T-helper 17 cell (primary cell): ENCODE measurements around the gene STARD4. TPM values are rescaled to one million over a fixed set of nuclear protein-coding genes. Genes with fewer than 3 reads are reported as not detected.

Experiments
- ATAC-seq: fragments of 150-1000 bp; cut with Tn5 transposase; 2 replicates; pipeline ENCODE4 v1.10.0; 2021; ENCODE audit warnings: mild to moderate bottlenecking, moderate library complexity
- DNase-seq, 3 donors: peaks; one replicate each; pipeline versions ENCODE4 v3.0.0 to v3.0.0-alpha.2; 2020 to 2021
- H3K9me3 ChIP-seq: one replicate; pipeline ENCODE4 v1.7.0; 2013; ENCODE audit warnings: low read length, mild to moderate bottlenecking; ENCODE audit not compliant: control insufficient read depth, poor library complexity, severe bottlenecking
- H3K27ac Mint-ChIP-seq: one replicate; pipeline ENCODE4 v1.8.0; 2022; ENCODE audit warnings: mild to moderate bottlenecking, moderate library complexity, mixed read lengths
- H3K27me3 Mint-ChIP-seq: one replicate; pipeline ENCODE4 v1.8.0; 2022; ENCODE audit warnings: mixed read lengths
- H3K36me3 Mint-ChIP-seq: one replicate; pipeline ENCODE4 v1.8.0; 2022; ENCODE audit warnings: low read depth, mixed read lengths
- H3K4me1 Mint-ChIP-seq: one replicate; pipeline ENCODE4 v1.8.0; 2022; ENCODE audit warnings: mild to moderate bottlenecking, mixed read lengths
- H3K4me3 Mint-ChIP-seq: one replicate; pipeline ENCODE4 v1.8.0; 2022; ENCODE audit warnings: mild to moderate bottlenecking, moderate library complexity, mixed read lengths
- total RNA-seq, 4 donors: library from RNA in 2 of 4; stranded (reverse) in 2 of 4; gene quantifications; one replicate each; pipeline ENCODE4 v1.2.3 and lab custom pipeline; 2022 to 2026

Gene STARD4
- total RNA-seq, 2 donors from 2014 or later, result 18.8 to 29.9 TPM

GRCh38 chr5:111511831-111512374, 432 bp downstream of the STARD4 start:
- peak overlapping the region; percentile 96 for H3K27ac Mint-ChIP-seq
- H3K27me3 Mint-ChIP-seq, result no peaks in the 10 kb centered on the region
- H3K9me3 ChIP-seq, result no peaks in the 10 kb centered on the region
- peak; percentile 0 for ATAC-seq
- peak overlapping the region; percentile 99 for H3K4me3 Mint-ChIP-seq
- no peak for DNase-seq
- peaks cover 30% of the 10 kb centered on the region for H3K4me1 Mint-ChIP-seq
- peaks cover 5% of the 10 kb centered on the region for H3K36me3 Mint-ChIP-seq

GRCh38 chr5:111511174-111511830, 1.0 kb downstream of the STARD4 start:
- Mint-ChIP-seq H3K27ac (peak overlapping the region; percentile 96), H3K36me3 (peaks cover 5% of the 10 kb centered on the region), H3K4me1 (peaks cover 30% of the 10 kb centered on the region), H3K27me3 (no peaks in the 10 kb centered on the region), H3K4me3 (peak overlapping the region; percentile 99)
- ATAC-seq (no peak), DNase-seq (no peak)
- H3K9me3 ChIP-seq, result no peaks in the 10 kb centered on the region

GRCh38 chr5:111509119-111509518, 3.2 kb downstream of the STARD4 start:
- H3K4me3 Mint-ChIP-seq, result no peak overlapping the region
- DNase-seq, result no peak
- ATAC-seq, result no peak
- H3K27me3 Mint-ChIP-seq, result no peaks in the 10 kb centered on the region
- no peak overlapping the region for H3K27ac Mint-ChIP-seq
- H3K4me1 Mint-ChIP-seq, result peaks cover 30% of the 10 kb centered on the region
- H3K36me3 Mint-ChIP-seq, result peaks cover 5% of the 10 kb centered on the region
- H3K9me3 ChIP-seq, result no peaks in the 10 kb centered on the region

- no peaks in the 10 kb centered on the region for H3K9me3 ChIP-seq
- Mint-ChIP-seq H3K4me1 (peaks cover 26% of the 10 kb centered on the region), H3K27ac (peak overlapping the region; percentile 63), H3K36me3 (peaks cover 2% of the 10 kb centered on the region), H3K4me3 (no peak overlapping the region), H3K27me3 (no peaks in the 10 kb centered on the region)
- DNase-seq, result no peak
- ATAC-seq, result no peak
These were observed 5.1 kb downstream of the STARD4 start for GRCh38 chr5:111507276-111507675.

- H3K4me1 Mint-ChIP-seq, result peaks cover 20% of the 10 kb centered on the region
These were observed 7.2 kb downstream of the STARD4 start for GRCh38 chr5:111505096-111505495.

GRCh38 chr5:111502956-111503355, 9.4 kb downstream of the STARD4 start:
- Mint-ChIP-seq H3K27ac (no peak overlapping the region), H3K4me1 (peaks cover 11% of the 10 kb centered on the region), H3K27me3 (no peaks in the 10 kb centered on the region), H3K4me3 (no peak overlapping the region), H3K36me3 (no peaks in the 10 kb centered on the region)
- ATAC-seq (no peak), DNase-seq (no peak)
- no peaks in the 10 kb centered on the region for H3K9me3 ChIP-seq

More at GRCh38 chr5:111505096-111505495, 7.2 kb downstream of the STARD4 start:
- no peaks in the 10 kb centered on the region for H3K36me3 Mint-ChIP-seq
- ATAC-seq (no peak), DNase-seq (no peak)
- H3K27me3 Mint-ChIP-seq, result no peaks in the 10 kb centered on the region
- H3K27ac Mint-ChIP-seq, result no peak overlapping the region
- no peaks in the 10 kb centered on the region for H3K9me3 ChIP-seq
- H3K4me3 Mint-ChIP-seq, result no peak overlapping the region

- no peak for ATAC-seq
- DNase-seq, result no peak
- Mint-ChIP-seq H3K36me3 (peaks cover 3% of the 10 kb centered on the region), H3K27me3 (no peaks in the 10 kb centered on the region), H3K27ac (peak overlapping the region; percentile 53), H3K4me3 (no peak overlapping the region), H3K4me1 (peaks cover 5% of the 10 kb centered on the region)
- H3K9me3 ChIP-seq, result no peaks in the 10 kb centered on the region
These were observed 14.0 kb downstream of the STARD4 start for GRCh38 chr5:111498346-111498745.

- DNase-seq, result no peak
- no peaks in the 10 kb centered on the region for H3K9me3 ChIP-seq
- no peak for ATAC-seq
- Mint-ChIP-seq H3K27ac (no peak overlapping the region), H3K4me3 (no peak overlapping the region), H3K4me1 (peaks cover 8% of the 10 kb centered on the region), H3K36me3 (peaks cover 5% of the 10 kb centered on the region), H3K27me3 (no peaks in the 10 kb centered on the region)
These were observed 17.2 kb downstream of the STARD4 start for GRCh38 chr5:111495159-111495558.

GRCh38 chr5:111494355-111494999, 17.9 kb downstream of the STARD4 start:
- Mint-ChIP-seq H3K4me1 (peaks cover 8% of the 10 kb centered on the region), H3K4me3 (no peak overlapping the region), H3K36me3 (peaks cover 5% of the 10 kb centered on the region), H3K27me3 (no peaks in the 10 kb centered on the region), H3K27ac (peak overlapping the region; percentile 47)
- no peak for DNase-seq
- H3K9me3 ChIP-seq, result no peaks in the 10 kb centered on the region
- ATAC-seq, result no peak

- ATAC-seq (no peak), DNase-seq (no peak)
- peaks cover 5% of the 10 kb centered on the region for H3K36me3 Mint-ChIP-seq
- no peaks in the 10 kb centered on the region for H3K9me3 ChIP-seq
- no peak overlapping the region for H3K4me3 Mint-ChIP-seq
- H3K27ac Mint-ChIP-seq, result peak overlapping the region; percentile 47
- peaks cover 8% of the 10 kb centered on the region for H3K4me1 Mint-ChIP-seq
- no peaks in the 10 kb centered on the region for H3K27me3 Mint-ChIP-seq
These were observed 19.3 kb downstream of the STARD4 start for GRCh38 chr5:111493031-111493430.

GRCh38 chr5:111488353-111488752, 24.0 kb downstream of the STARD4 start:
- peaks cover 9% of the 10 kb centered on the region for H3K36me3 Mint-ChIP-seq
- no peak overlapping the region for H3K27ac Mint-ChIP-seq
- peaks cover 3% of the 10 kb centered on the region for H3K4me1 Mint-ChIP-seq
- no peak overlapping the region for H3K4me3 Mint-ChIP-seq
- no peak for DNase-seq
- H3K9me3 ChIP-seq, result no peaks in the 10 kb centered on the region
- no peaks in the 10 kb centered on the region for H3K27me3 Mint-ChIP-seq
- no peak for ATAC-seq

GRCh38 chr5:111486926-111487325, 25.4 kb downstream of the STARD4 start:
- H3K4me1 Mint-ChIP-seq, result no peaks in the 10 kb centered on the region
- H3K27ac Mint-ChIP-seq, result no peak overlapping the region
- H3K4me3 Mint-ChIP-seq, result no peak overlapping the region
- ATAC-seq (no peak), DNase-seq (no peak)
- H3K36me3 Mint-ChIP-seq, result peaks cover 7% of the 10 kb centered on the region
- H3K9me3 ChIP-seq, result no peaks in the 10 kb centered on the region
- H3K27me3 Mint-ChIP-seq, result no peaks in the 10 kb centered on the region

GRCh38 chr5:111486055-111486454, 26.3 kb downstream of the STARD4 start:
- no peaks in the 10 kb centered on the region for H3K9me3 ChIP-seq
- H3K27ac Mint-ChIP-seq, result peak overlapping the region; percentile 47
- no peak overlapping the region for H3K4me3 Mint-ChIP-seq
- ATAC-seq (no peak), DNase-seq (no peak)
- H3K27me3 Mint-ChIP-seq, result no peaks in the 10 kb centered on the region
- H3K36me3 Mint-ChIP-seq, result peaks cover 9% of the 10 kb centered on the region
- no peaks in the 10 kb centered on the region for H3K4me1 Mint-ChIP-seq
